A673 (cell line): ENCODE data around the gene ARHGEF2.

ENCODE experiments used
- CTCF ChIP-seq: fragments of 300-800, 200-600 bp; sonication (generic); conservative IDR thresholded peaks from 2 replicates; pipeline ENCODE4 v1.5.1; 2017; ENCODE audit warnings: low read depth, mild to moderate bottlenecking, antibody characterized with exemption, low read length, moderate library complexity, mixed read lengths
- EZH2 ChIP-seq: fragments of 200-600 bp; sonication (generic); IDR thresholded peaks from 2 replicates; pipeline ENCODE4 v1.6.1; 2017; ENCODE audit warnings: borderline replicate concordance, low read depth, mild to moderate bottlenecking, mixed read lengths, antibody characterized with exemption, low read length; ENCODE audit not compliant: poor library complexity, severe bottlenecking

DNA sequence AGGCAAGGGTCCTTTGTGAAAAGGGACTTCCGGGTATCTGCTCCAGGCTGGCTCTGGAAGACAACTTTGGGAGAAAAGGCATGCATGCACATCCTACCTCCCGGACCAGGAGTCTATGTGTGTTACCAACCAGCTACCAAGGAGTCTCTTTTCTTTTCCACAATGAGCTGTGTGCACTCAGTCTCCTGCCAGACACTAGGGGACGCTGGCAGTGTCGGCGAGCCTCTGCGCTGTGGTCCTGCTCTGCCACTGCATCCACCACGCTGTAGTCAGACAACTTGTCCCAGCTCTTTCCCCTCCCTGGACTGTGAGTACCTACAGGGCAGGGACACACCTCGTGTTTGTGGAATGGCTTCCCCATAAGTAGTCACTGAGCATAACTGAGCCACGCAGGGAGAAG lies 47.5 kb upstream of the ARHGEF2 start:
- peak; percentile 84 for TF ChIP-seq CTCF
- TF ChIP-seq EZH2, result no peak
